Retinal pigment epithelial cell (primary cell): ENCODE measurements around the gene A1BG.

ENCODE experiments used
- DNase-seq: peaks from one replicate; pipeline ENCODE4 v3.0.0-alpha.2; 2010; ENCODE audit warnings: low read depth
- H3K4me3 ChIP-seq: 2 replicates; pipeline ENCODE4 v1.5.1; 2011; ENCODE audit warnings: mild to moderate bottlenecking, low read length, control low read depth, moderate library complexity
- TF ChIP-seq, protein P1 (sequence below): conservative IDR thresholded peaks from 2 replicates; pipeline ENCODE4 v1.5.1; 2011; ENCODE audit warnings: low read depth, low read length, control low read depth, inconsistent platforms

A1BG gene

DNA sequence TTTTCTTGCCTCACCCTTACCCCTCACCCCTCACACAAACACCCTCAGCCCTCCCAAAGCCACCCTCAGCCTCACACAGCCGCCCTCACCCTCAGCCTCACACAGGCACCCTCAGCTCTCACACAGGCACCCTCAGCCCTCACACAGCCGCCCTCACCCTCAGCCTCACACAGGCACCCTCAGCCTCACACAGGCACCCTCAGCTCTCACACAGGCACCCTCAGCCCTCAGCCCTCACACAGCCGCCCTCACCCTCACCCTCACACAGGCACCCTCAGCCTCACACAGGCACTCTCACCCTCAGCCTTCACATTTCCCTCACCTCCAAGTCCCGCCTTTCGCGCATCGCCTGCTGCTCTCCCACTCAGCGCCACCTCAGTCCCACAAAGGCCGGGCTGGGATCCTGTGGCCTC is 26.8 kb downstream of the A1BG start:
- DNase-seq: no peak
- H3K4me3 ChIP-seq: peak overlapping the region; percentile 96
- TF ChIP-seq, protein P1, sequence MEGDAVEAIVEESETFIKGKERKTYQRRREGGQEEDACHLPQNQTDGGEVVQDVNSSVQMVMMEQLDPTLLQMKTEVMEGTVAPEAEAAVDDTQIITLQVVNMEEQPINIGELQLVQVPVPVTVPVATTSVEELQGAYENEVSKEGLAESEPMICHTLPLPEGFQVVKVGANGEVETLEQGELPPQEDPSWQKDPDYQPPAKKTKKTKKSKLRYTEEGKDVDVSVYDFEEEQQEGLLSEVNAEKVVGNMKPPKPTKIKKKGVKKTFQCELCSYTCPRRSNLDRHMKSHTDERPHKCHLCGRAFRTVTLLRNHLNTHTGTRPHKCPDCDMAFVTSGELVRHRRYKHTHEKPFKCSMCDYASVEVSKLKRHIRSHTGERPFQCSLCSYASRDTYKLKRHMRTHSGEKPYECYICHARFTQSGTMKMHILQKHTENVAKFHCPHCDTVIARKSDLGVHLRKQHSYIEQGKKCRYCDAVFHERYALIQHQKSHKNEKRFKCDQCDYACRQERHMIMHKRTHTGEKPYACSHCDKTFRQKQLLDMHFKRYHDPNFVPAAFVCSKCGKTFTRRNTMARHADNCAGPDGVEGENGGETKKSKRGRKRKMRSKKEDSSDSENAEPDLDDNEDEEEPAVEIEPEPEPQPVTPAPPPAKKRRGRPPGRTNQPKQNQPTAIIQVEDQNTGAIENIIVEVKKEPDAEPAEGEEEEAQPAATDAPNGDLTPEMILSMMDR: no peak

DNA sequence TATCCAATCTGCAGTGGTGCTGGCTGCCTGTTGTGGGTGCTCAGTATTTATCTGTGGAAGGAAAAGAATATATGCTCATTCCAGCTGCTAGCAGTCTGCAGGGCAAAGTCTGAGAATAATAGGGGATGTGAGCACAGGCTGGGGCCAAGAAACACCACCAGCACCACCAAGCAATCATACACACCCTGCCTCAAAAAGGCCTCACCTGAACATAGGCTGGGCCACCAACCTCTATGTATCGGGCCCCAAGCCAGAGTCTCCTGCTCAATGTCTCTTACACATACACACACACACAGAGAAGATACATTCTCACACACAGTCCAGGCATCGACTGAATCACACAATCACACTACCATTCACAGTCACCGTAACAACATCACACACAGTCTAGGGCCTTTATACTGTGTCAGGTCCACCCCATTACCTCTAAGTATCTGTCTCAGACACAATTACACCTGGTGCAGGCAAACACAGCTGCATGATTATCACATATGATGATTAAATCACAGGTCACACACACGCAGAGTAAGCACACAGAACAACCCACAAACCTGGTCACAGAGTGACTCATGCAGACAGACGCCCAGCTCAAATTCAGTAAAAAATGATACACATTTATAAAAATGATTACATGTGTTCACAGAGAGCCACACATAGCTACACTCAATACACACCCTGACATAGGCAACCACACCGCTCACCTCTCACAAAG is 27.8 kb downstream of the A1BG start:
- TF ChIP-seq, protein P1: no peak
- H3K4me3 ChIP-seq: peak overlapping the region; percentile 96
- DNase-seq: no peak

DNA sequence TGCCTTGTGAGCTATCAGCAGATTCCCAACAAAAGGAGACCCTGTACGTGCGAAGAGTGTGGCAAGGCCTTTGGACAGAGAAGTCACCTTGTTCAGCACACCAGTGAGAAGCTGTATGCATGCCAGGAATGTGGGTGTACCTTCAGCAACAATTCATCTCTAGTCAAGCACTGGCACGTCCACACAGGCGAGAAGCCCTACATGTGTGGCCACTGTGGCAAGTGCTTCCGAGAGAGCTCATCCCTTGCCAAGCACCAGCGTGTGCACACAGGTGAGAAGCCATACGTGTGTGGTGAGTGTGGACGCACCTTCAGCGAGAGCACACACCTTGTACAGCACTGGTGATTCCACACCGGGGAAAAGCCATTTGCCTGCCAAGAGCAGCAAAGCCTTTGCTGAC is 34.1 kb downstream of the A1BG start:
- H3K4me3 ChIP-seq: no peak overlapping the region
- TF ChIP-seq, protein P1: no peak
- no peak for DNase-seq

DNA sequence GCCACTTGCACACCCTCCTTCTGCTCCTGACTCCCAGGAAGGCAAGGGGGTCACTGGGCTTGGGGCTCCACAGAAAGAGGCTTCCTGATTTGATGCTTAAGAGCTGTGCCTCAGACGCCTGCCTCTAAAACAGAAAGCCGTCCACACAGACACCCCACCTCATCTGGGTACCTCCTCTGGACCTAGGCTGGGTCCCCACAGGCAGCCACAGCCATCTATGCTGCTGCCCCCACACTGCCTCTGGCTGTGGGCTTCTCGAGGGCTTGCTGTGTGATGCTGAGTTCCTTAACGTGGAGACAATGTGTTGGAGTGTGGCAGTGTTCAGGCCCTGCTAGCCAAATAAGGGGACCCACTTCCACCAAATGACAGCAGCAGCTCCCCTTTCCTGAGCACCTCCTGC is 35.0 kb downstream of the A1BG start:
- H3K4me3 ChIP-seq: no peak overlapping the region
- DNase-seq: no peak
- TF ChIP-seq, protein P1: no peak

DNA sequence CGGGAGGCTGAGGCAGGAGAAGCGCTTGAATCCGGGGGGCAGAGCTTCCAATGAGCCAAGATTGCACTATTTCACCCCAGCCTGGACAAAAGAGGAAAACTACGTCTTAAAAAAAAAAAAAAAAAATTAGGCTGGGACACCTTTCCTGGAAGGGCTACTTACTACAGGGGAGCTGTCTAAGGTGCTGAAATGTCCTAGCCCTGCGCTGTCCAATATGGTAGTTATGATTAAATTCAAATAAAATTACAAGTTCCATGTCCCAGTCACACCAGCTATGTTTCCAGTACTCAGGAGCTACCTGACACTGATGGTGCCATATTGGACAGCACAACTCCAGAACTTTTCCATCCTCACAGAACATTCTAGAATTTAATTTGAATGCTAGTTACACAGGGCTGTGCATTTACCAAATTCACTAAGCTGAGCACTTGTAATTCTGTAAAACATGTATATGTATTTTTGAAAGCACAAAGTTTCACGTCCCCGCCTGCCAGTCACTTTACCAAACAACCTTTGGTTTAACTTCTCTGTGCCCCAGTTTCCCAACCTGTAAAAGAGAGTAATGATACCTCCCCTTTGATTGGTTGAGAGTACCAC is 35.7 kb downstream of the A1BG start:
- no peak overlapping the region for H3K4me3 ChIP-seq
- DNase-seq: no peak
- TF ChIP-seq, protein P1: no peak

DNA sequence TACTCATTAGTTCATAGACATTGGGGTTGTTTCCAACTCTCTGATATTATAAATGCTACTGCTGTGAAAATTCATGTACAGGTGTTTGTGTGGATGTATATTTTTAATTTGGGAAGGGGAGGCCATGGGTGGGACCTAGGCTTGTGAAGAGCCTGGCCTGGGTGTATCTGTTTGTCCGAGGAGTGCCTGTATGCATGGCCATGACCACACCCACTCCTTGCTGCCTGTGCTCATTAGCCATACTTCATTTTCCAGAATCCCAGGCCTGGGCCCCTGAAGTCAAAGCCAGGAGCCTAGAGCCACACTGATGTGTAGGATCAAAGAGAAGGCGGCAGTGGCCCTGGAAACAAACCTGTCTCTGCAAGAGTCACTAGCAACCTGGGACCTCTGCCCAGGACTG is 37.7 kb downstream of the A1BG start:
- TF ChIP-seq, protein P1: no peak
- no peak for DNase-seq
- H3K4me3 ChIP-seq: no peak overlapping the region

DNA sequence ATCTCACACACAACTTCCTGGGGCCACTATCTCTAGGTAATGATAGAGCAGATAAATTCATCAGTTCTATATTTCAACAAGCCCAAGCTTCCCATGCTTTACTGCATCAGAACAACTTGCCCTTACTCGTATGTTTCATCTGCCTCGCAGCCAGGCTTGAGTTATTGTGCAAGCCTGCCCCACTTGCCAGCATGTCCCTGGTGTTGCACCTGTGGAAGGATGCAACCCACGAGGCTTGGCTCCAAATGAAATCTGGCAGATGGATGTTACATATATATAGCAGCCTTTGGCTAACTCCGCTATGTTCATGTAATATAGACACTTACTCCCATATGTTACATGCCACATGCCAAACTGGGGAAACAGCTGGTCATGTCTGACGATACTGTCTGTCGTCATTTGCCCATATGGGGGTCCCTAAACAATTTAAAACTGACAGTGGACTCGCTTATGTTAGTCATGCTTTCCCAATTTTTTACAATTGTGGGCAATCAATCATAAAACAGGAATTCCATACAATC is 41.9 kb downstream of the A1BG start:
- no peak for DNase-seq
- H3K4me3 ChIP-seq: no peak overlapping the region
- TF ChIP-seq, protein P1: no peak
